ENCODE measurements around the gene SLAIN2. TPM values are rescaled to one million over a fixed set of nuclear protein-coding genes. Genes with fewer than 3 reads are reported as not detected.
A peak's percentile ranks its signal among the peaks of the same experiment; 100 is the strongest.

SLAIN2 gene
- total RNA-seq, 1 donor from 2014 or later: 94.3 TPM

DNA sequence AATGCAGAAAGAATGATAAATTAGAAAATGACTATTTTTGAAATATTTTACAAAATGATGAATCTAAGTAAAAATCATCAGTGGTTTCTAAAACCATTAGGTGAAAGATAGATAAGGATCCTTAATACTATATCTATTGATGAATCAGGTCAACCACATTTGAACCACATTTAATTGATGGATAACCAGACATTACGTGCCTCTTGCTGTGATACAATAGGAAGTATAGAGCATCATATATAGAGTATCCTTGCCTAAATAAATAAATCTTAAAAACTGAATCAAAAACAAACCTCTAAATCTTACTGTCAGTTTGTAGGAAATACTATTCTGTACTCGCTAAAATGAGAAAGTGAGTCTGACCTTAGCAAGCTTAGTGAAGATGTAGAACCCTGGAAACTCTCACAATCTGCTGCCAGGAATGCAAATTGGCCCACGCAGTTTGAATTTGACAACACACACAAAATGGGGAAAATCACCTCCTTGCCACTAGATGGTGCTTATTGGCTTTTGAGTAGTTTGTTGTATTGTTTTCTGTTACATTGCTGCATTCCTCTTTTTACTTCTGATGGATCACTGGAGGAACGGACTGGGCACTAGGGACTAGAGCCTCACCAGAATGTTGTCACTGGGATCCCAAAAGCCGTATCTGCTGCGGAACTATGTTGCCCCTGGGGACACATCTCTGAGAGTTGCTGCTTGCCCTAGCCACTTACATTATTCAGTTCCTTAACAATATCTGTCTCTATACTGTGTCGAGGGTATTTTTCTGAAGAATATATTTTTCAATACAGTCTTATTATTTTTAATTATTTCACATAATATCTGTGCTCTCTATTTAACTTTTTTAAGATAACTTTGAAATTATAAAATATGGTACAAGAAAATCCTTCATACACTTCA, 25.4 kb upstream of the SLAIN2 start:
- Histone ChIP-seq H3K27me3 (no peaks in the 10 kb centered on the region), H3K36me3 (no peaks in the 10 kb centered on the region), H3K27ac (no peak overlapping the region), H3K9me3 (no peaks in the 10 kb centered on the region), H3K4me3 (no peak overlapping the region), H3K4me1 (no peaks in the 10 kb centered on the region)
- peak; percentile 65 for TF ChIP-seq CTCF (IDR thresholded peaks at IDR 0.05)
- ATAC-seq (peak; percentile 80), DNase-seq (no peak)
- intact Hi-C loops (cut with DNase I): no loop called here

DNA sequence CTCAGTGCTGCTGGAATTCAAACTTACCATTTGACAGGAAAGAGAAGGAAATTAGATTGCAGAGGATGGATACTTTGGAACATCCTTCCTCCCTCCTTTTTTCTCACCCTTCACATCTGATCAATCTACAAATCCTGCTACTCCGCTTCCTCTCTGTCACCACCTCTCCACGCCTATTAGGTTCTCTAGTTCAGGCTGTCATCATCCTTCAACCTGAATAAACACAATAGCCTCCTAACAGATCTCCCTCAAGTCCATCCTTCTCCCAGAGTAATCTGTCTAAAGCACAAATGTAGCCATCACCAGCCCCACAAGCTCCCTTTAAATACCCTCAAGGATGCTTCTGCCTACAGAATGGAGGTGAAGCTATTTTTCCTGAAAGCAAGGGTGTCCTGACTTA, 20.0 kb upstream of the SLAIN2 start:
- intact Hi-C loops (cut with DNase I): no loop called here
- H3K36me3 ChIP-seq: no peaks in the 10 kb centered on the region
- ATAC-seq: no peak
- H3K4me1 ChIP-seq: no peaks in the 10 kb centered on the region
- H3K4me3 ChIP-seq: no peak overlapping the region
- no peaks in the 10 kb centered on the region for H3K9me3 ChIP-seq
- no peak for TF ChIP-seq CTCF (IDR thresholded peaks at IDR 0.05)
- no peak for DNase-seq
- H3K27me3 ChIP-seq: no peaks in the 10 kb centered on the region
- H3K27ac ChIP-seq: no peak overlapping the region

DNA sequence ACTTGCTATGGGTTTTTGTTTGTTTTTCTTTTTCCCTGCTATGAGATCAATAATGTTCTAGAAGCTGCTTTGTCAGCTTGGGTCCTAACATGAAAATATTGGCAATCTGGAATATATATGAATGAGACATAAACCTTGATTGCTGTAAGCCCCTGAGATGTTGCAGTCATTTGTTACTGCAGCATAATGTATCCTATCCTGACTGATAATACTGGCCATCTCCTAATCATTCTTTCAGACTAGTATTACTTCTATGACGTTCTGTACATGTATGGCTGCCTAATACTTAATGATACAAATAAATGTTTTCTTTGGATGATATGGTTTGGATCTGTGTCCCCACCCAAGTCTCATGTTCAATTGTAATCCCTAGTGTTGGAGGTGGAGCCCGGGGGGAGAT, 19.3 kb upstream of the SLAIN2 start:
- ATAC-seq (no peak), DNase-seq (no peak)
- no peaks in the 10 kb centered on the region for H3K36me3 ChIP-seq
- H3K27me3 ChIP-seq: no peaks in the 10 kb centered on the region
- no peaks in the 10 kb centered on the region for H3K9me3 ChIP-seq
- no peak overlapping the region for H3K27ac ChIP-seq
- no peak overlapping the region for H3K4me3 ChIP-seq
- intact Hi-C loops (cut with DNase I): no loop called here
- no peaks in the 10 kb centered on the region for H3K4me1 ChIP-seq
- TF ChIP-seq CTCF (IDR thresholded peaks at IDR 0.05): no peak

GRCh38 chr4:48324281-48324680, 17.0 kb upstream of the SLAIN2 start:
- DNase-seq: no peak
- Histone ChIP-seq H3K27me3 (no peaks in the 10 kb centered on the region), H3K4me1 (no peaks in the 10 kb centered on the region), H3K36me3 (no peaks in the 10 kb centered on the region), H3K4me3 (no peak overlapping the region), H3K27ac (no peak overlapping the region), H3K9me3 (no peaks in the 10 kb centered on the region)
- ATAC-seq: no peak
- intact Hi-C loops (cut with DNase I): no loop called here
- no peak for TF ChIP-seq CTCF (IDR thresholded peaks at IDR 0.05)

GRCh38 chr4:48329193-48329592, 12.1 kb upstream of the SLAIN2 start:
- intact Hi-C loops (cut with DNase I): no loop called here

More at GRCh38 chr4:48329193-48329592, 12.1 kb upstream of the SLAIN2 start:
- Histone ChIP-seq H3K27me3 (no peaks in the 10 kb centered on the region), H3K36me3 (no peaks in the 10 kb centered on the region), H3K27ac (no peak overlapping the region), H3K9me3 (no peaks in the 10 kb centered on the region), H3K4me1 (no peaks in the 10 kb centered on the region), H3K4me3 (no peak overlapping the region)
- no peak for ATAC-seq
- no peak for TF ChIP-seq CTCF (IDR thresholded peaks at IDR 0.05)
- no peak for DNase-seq
